ENCODE measurements around the gene PLCB2. TPM values are rescaled to one million over a fixed set of nuclear protein-coding genes. Genes with fewer than 3 reads are reported as not detected.
A peak's percentile ranks its signal among the peaks of the same experiment; 100 is the strongest.

PLCB2 gene
- polyA plus RNA-seq, 1 donor from 2014 or later: 7.4 TPM

- no peaks in the 10 kb centered on the region for H3K79me2 ChIP-seq (replicated peaks; ENCODE audit: insufficient read depth, low read length)
- no peak overlapping the region for H3K4me2 ChIP-seq (ENCODE audit: low read length)
- no peak overlapping the region for H2AFZ ChIP-seq (ENCODE audit: low read depth, low read length)
- H3K36me3 ChIP-seq (ENCODE audit: insufficient read depth, low read length): no peaks in the 10 kb centered on the region
- no peaks in the 10 kb centered on the region for H4K20me1 ChIP-seq (ENCODE audit: insufficient read depth)
- H3K27ac ChIP-seq (ENCODE audit: low read length): no peak overlapping the region
- no peaks in the 10 kb centered on the region for H3K27me3 ChIP-seq (ENCODE audit: insufficient read depth, low read depth, low read length)
- H3K9me2 ChIP-seq (ENCODE audit: insufficient read depth, low read length): no peaks in the 10 kb centered on the region
- no peaks in the 10 kb centered on the region for H3K9me3 ChIP-seq (ENCODE audit: low read length)
- no peak overlapping the region for H3K9ac ChIP-seq (ENCODE audit: low read length)
- no peaks in the 10 kb centered on the region for H3F3A ChIP-seq (ENCODE audit: insufficient read depth, low read length, poor library complexity, severe bottlenecking)
- no peak for TF ChIP-seq RAD21 (conservative IDR thresholded peaks at IDR 0.05)
- no peak for TF ChIP-seq EZH2 (IDR thresholded peaks at IDR 0.05; ENCODE audit: borderline replicate concordance, insufficient read depth, low read length, poor library complexity, severe bottlenecking)
- TF ChIP-seq TAF1 (IDR thresholded peaks at IDR 0.05; ENCODE audit: low read depth): no peak
- TF ChIP-seq CTCF (IDR thresholded peaks at IDR 0.05; ENCODE audit: poor library complexity, severe bottlenecking): no peak
- TF ChIP-seq EP300 (conservative IDR thresholded peaks at IDR 0.05; ENCODE audit: poor library complexity, severe bottlenecking): no peak
- no peak overlapping the region for H3K4me3 ChIP-seq (ENCODE audit: low read length)
Measured at GRCh38 chr15:40345225-40345866, 37.6 kb upstream of the PLCB2 start.

DNA sequence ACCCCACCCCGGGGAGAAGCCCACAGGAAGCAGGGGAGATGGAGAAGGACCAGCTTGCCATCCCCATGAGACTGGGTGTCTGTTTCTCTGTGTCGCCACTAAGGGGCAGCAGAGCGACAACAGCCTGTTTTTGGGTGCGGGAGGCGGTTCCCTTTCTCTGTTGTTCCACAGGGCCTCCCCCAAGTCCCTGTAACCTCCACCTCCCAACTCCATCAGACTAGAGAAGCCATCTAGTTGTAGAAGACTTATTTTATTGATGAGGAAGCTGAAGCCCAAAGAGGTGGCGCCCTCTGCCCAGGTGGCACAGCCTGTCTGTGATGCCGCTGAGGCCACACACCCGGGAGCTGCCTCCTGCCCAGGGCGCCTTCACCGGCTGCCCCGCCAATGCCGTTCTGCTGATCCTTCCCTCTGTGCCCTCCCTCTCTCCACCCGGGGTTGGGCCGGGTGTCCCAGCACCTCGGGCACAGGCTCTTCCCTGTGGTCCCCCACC is 36.9 kb upstream of the PLCB2 start:
- no peaks in the 10 kb centered on the region for H3K9me3 ChIP-seq (ENCODE audit: low read length)
- no peak overlapping the region for H2AFZ ChIP-seq (ENCODE audit: low read depth, low read length)
- H3K9ac ChIP-seq (ENCODE audit: low read length): no peak overlapping the region
- no peak overlapping the region for H3K27ac ChIP-seq (ENCODE audit: low read length)
- H3F3A ChIP-seq (ENCODE audit: insufficient read depth, low read length, poor library complexity, severe bottlenecking): no peaks in the 10 kb centered on the region
- H3K9me2 ChIP-seq (ENCODE audit: insufficient read depth, low read length): no peaks in the 10 kb centered on the region
- H3K4me3 ChIP-seq (ENCODE audit: low read length): no peak overlapping the region
- H4K20me1 ChIP-seq (ENCODE audit: insufficient read depth): no peaks in the 10 kb centered on the region
- TF ChIP-seq RAD21 (conservative IDR thresholded peaks at IDR 0.05) (peak; percentile 52), POLR2AphosphoS5 (IDR thresholded peaks at IDR 0.05) (no peak), MXI1 (conservative IDR thresholded peaks at IDR 0.05; ENCODE audit: poor library complexity, severe bottlenecking) (no peak), EZH2 (IDR thresholded peaks at IDR 0.05; ENCODE audit: borderline replicate concordance, insufficient read depth, low read length, poor library complexity, severe bottlenecking) (no peak), CTCF (IDR thresholded peaks at IDR 0.05; ENCODE audit: poor library complexity, severe bottlenecking) (peak; percentile 66), EP300 (conservative IDR thresholded peaks at IDR 0.05; ENCODE audit: poor library complexity, severe bottlenecking) (no peak), SMC3 (conservative IDR thresholded peaks at IDR 0.05; ENCODE audit: poor library complexity) (peak; percentile 61), TAF1 (IDR thresholded peaks at IDR 0.05; ENCODE audit: low read depth) (no peak)
- TF ChIP-seq, protein P1, sequence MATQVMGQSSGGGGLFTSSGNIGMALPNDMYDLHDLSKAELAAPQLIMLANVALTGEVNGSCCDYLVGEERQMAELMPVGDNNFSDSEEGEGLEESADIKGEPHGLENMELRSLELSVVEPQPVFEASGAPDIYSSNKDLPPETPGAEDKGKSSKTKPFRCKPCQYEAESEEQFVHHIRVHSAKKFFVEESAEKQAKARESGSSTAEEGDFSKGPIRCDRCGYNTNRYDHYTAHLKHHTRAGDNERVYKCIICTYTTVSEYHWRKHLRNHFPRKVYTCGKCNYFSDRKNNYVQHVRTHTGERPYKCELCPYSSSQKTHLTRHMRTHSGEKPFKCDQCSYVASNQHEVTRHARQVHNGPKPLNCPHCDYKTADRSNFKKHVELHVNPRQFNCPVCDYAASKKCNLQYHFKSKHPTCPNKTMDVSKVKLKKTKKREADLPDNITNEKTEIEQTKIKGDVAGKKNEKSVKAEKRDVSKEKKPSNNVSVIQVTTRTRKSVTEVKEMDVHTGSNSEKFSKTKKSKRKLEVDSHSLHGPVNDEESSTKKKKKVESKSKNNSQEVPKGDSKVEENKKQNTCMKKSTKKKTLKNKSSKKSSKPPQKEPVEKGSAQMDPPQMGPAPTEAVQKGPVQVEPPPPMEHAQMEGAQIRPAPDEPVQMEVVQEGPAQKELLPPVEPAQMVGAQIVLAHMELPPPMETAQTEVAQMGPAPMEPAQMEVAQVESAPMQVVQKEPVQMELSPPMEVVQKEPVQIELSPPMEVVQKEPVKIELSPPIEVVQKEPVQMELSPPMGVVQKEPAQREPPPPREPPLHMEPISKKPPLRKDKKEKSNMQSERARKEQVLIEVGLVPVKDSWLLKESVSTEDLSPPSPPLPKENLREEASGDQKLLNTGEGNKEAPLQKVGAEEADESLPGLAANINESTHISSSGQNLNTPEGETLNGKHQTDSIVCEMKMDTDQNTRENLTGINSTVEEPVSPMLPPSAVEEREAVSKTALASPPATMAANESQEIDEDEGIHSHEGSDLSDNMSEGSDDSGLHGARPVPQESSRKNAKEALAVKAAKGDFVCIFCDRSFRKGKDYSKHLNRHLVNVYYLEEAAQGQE (IDR thresholded peaks at IDR 0.05; ENCODE audit: borderline replicate concordance): no peak
- no peaks in the 10 kb centered on the region for H3K36me3 ChIP-seq (ENCODE audit: insufficient read depth, low read length)
- H3K4me2 ChIP-seq (ENCODE audit: low read length): no peak overlapping the region
- H3K79me2 ChIP-seq (replicated peaks; ENCODE audit: insufficient read depth, low read length): no peaks in the 10 kb centered on the region
- no peaks in the 10 kb centered on the region for H3K27me3 ChIP-seq (ENCODE audit: insufficient read depth, low read depth, low read length)
